HCT116 (cell line): ENCODE measurements around the gene MSI2. TPM values are rescaled to one million over a fixed set of nuclear protein-coding genes. Genes with fewer than 3 reads are reported as not detected.

ENCODE experiments used
- ATAC-seq: fragments of 200-7000 bp; cut with Tn5 transposase; 2 replicates; pipeline ENCODE4 v1.9.1; 2020; ENCODE audit warnings: mild to moderate bottlenecking, moderate library complexity
- BruUV-seq: library from RNA; stranded (reverse); fragments of 400-500 nt; replicated peaks from 2 replicates; lab custom pipeline; 2021; lab: Mats Ljungman, UMichigan
- CTCF ChIA-PET: fragments of 300-600 bp; sonication (Branson Sonifier 250); formaldehyde crosslinking; loops from one replicate; lab custom pipeline; 2021; ENCODE audit warnings: antibody characterized with exemption; lab: Charles Lee
- POLR2A ChIA-PET: fragments of 300-600, 350-600 bp; sonication (Branson Sonifier 250); formaldehyde crosslinking; loops from one replicate; lab custom pipeline; 2021; ENCODE audit warnings: antibody characterized with exemption; lab: Charles Lee
- RAD21 ChIA-PET, 2 experiments: fragments of 300-600 bp; sonication (Branson Sonifier 250); formaldehyde crosslinking; loops; one replicate each; lab custom pipeline; 2023; ENCODE audit warnings: low total read pairs in 2 of 2; ENCODE audit not compliant: uncharacterized antibody in 2 of 2, unreplicated experiment in 2 of 2, low non-redundant PET in 1 of 2; lab: Charles Lee
- DNase-seq: peaks from one replicate; pipeline ENCODE4 v3.0.0-alpha.2; 2010; ENCODE audit warnings: low read depth, low spot score
- H2AFZ ChIP-seq: fragments of 200-600 bp; shearing (Covaris generic), sonication (generic); 2 replicates; pipeline ENCODE4 v1.6.1; 2017; ENCODE audit warnings: low read depth, mixed run types, mixed read lengths, antibody characterized with exemption, low read length; ENCODE audit not compliant: poor library complexity, severe bottlenecking
- H3K27ac ChIP-seq: 2 replicates; pipeline ENCODE4 v1.5.1; 2012; ENCODE audit warnings: low read depth, low read length
- H3K27me3 ChIP-seq: fragments of 200-600 bp; sonication (generic); 2 replicates; pipeline ENCODE4 v1.6.1; 2016; ENCODE audit warnings: mixed run types, low read length, mixed read lengths; ENCODE audit not compliant: insufficient read depth
- H3K36me3 ChIP-seq, 2 experiments: fragments of 200-500 bp in 1 of 2; fragments of 200-600 bp in 1 of 2; sonication (Bioruptor generic) in 1 of 2; sonication (generic) in 1 of 2; 2 replicates each; pipeline versions ENCODE4 v1.5.1 to v1.6.1; 2014 to 2016; ENCODE audit warnings: low read length in 2 of 2, inconsistent platforms in 1 of 2, mixed read lengths in 1 of 2, mixed run types in 1 of 2; ENCODE audit not compliant: insufficient read depth in 2 of 2, control insufficient read depth in 1 of 2
- H3K4me1 ChIP-seq, 2 experiments: fragments of 200-600 bp in 1 of 2; sonication (generic) in 1 of 2; 2 replicates each; pipeline versions ENCODE4 v1.5.1 to v1.6.1; 2012 to 2017; ENCODE audit warnings: low read length in 2 of 2, inconsistent platforms in 1 of 2, mild to moderate bottlenecking in 1 of 2, mixed read lengths in 1 of 2, mixed run types in 1 of 2, moderate library complexity in 1 of 2; ENCODE audit not compliant: insufficient read depth in 2 of 2, control insufficient read depth in 1 of 2
- H3K4me2 ChIP-seq: fragments of 200-600 bp; sonication (generic); 2 replicates; pipeline ENCODE4 v1.6.1; 2017; ENCODE audit warnings: mixed run types, low read length, mixed read lengths
- H3K4me3 ChIP-seq, 2 experiments: fragments of 200-600 bp in 1 of 2; sonication (generic) in 1 of 2; replicated peaks in 1 of 2; 2 replicates each; pipeline ENCODE4 v1.5.1; 2011 to 2016; ENCODE audit warnings: low read length in 2 of 2, control low read depth in 1 of 2, low read depth in 1 of 2, mild to moderate bottlenecking in 1 of 2, mixed read lengths in 1 of 2, mixed run types in 1 of 2
- H3K79me2 ChIP-seq: fragments of 200-600 bp; sonication (generic); 2 replicates; pipeline ENCODE4 v1.6.1; 2017; ENCODE audit warnings: mild to moderate bottlenecking, mixed run types, low read length, moderate library complexity, mixed read lengths; ENCODE audit not compliant: insufficient read depth
- H3K9ac ChIP-seq: fragments of 200-600 bp; sonication (generic); 2 replicates; pipeline ENCODE4 v1.6.1; 2016; ENCODE audit warnings: low read length, mixed read lengths
- H3K9me2 ChIP-seq: fragments of 200-600 bp; sonication (generic), shearing (Covaris generic); 2 replicates; pipeline ENCODE4 v1.6.1; 2017; ENCODE audit warnings: mixed run types, mild to moderate bottlenecking, moderate library complexity; ENCODE audit not compliant: insufficient read depth
- H3K9me3 ChIP-seq, 2 experiments: fragments of 200-500 bp in 1 of 2; fragments of 200-600 bp in 1 of 2; sonication (Bioruptor generic) in 1 of 2; sonication (generic) in 1 of 2; 2 replicates each; pipeline ENCODE4 v1.6.1; 2014 to 2017; ENCODE audit warnings: low read length in 2 of 2, mixed read lengths in 2 of 2, inconsistent platforms in 1 of 2, low read depth in 1 of 2, mild to moderate bottlenecking in 1 of 2, mixed run types in 1 of 2, moderate library complexity in 1 of 2; ENCODE audit not compliant: control insufficient read depth in 1 of 2, insufficient read depth in 1 of 2
- H4K20me1 ChIP-seq: fragments of 200-600 bp; sonication (generic), shearing (Covaris generic); 2 replicates; pipeline ENCODE4 v1.6.1; 2017; ENCODE audit warnings: mixed run types, mild to moderate bottlenecking, moderate library complexity; ENCODE audit not compliant: insufficient read depth
- ATF3 ChIP-seq: IDR thresholded peaks from 2 replicates; pipeline ENCODE4 v1.6.1; 2012
- CTCF ChIP-seq, 3 experiments: fragments of 200-600 bp in 1 of 3; sonication (generic) in 1 of 3; IDR thresholded peaks in 2 of 3; conservative IDR thresholded peaks in 1 of 3; 2 replicates each; pipeline ENCODE4 v1.5.1; 2012 to 2017; ENCODE audit warnings: low read depth in 2 of 3, low read length in 2 of 3, antibody characterized with exemption in 1 of 3, borderline replicate concordance in 1 of 3, control low read depth in 1 of 3, mild to moderate bottlenecking in 1 of 3, mixed read lengths in 1 of 3, mixed run types in 1 of 3, moderate library complexity in 1 of 3; ENCODE audit not compliant: insufficient read depth in 1 of 3
- EZH2phosphoT487 ChIP-seq: fragments of 200-600 bp; IDR thresholded peaks from 2 replicates; pipeline ENCODE4 v1.6.1; 2018; ENCODE audit warnings: antibody characterized with exemption, borderline replicate concordance
- JUND ChIP-seq: IDR thresholded peaks from 2 replicates; pipeline ENCODE4 v1.6.1; 2012
- POLR2A ChIP-seq: IDR thresholded peaks from 2 replicates; pipeline ENCODE4 v1.7.0; 2011; ENCODE audit warnings: borderline replicate concordance; ENCODE audit not compliant: insufficient read depth, insufficient read length; ENCODE audit errors: extremely low read depth
- POLR2AphosphoS5 ChIP-seq: IDR thresholded peaks from 2 replicates; pipeline ENCODE4 v1.6.1; 2011; ENCODE audit warnings: mild to moderate bottlenecking, low read depth, low read length, moderate library complexity
- RAD21 ChIP-seq: IDR thresholded peaks from 2 replicates; pipeline ENCODE4 v1.6.1; 2012; ENCODE audit warnings: low read depth, mild to moderate bottlenecking
- SP1 ChIP-seq: IDR thresholded peaks from 2 replicates; pipeline ENCODE4 v1.6.1; 2012; ENCODE audit warnings: low read depth
- intact Hi-C: fragments of 100-400 bp; cut with micrococcal nuclease; formaldehyde crosslinking; loops from 2 replicates; pipeline ENCODE4 v1.10.0; 2022
- total RNA-seq: library from RNA; stranded (reverse); gene quantifications from one replicate; pipeline ENCODE4 v1.2.1, GENCODE V29; 2021; ENCODE audit not compliant: unreplicated experiment

The MSI2 gene
- total RNA-seq, 1 experiment from 2014 or later = 137 TPM

- Histone ChIP-seq H3K9me2 (no peaks in the 10 kb centered on the region), H2AFZ (no peak overlapping the region), H3K79me2 (no peaks in the 10 kb centered on the region; the same call in 1 of the 2 replicates), H3K9me3 (no peaks in the 10 kb centered on the region), H3K27me3 (no peaks in the 10 kb centered on the region), H3K4me1 (peaks cover 0 to 4% of the 10 kb centered on the region in 2 experiments; a peak in 1 of 4 replicates), H3K27ac (no peak overlapping the region)
- RAD21 ChIA-PET = no interaction called here
- no peak for ATAC-seq
- CTCF ChIA-PET = no interaction called here
- no TSS peak for BruUV-seq
- TF ChIP-seq JUND (no peak), EZH2phosphoT487 (no peak), SP1 (no peak), RAD21 (no peak), CTCF (IDR thresholded peaks at IDR 0.05 in 2 of 3, conservative IDR thresholded peaks at IDR 0.05 in 1 of 3; ENCODE audit: borderline replicate concordance in 1 of 3, insufficient read depth in 1 of 3, low read depth in 2 of 3, low read length in 2 of 3) (no peak), ATF3 (no peak), POLR2AphosphoS5 (no peak), POLR2A (no peak)
- TF ChIP-seq, all 23 proteins: peak for 0
- Histone ChIP-seq H3K36me3 (no peaks in the 10 kb centered on the region), H3K9ac (no peak overlapping the region), H3K4me2 (no peak overlapping the region), H3K4me3 (no peak overlapping the region), H4K20me1 (no peaks in the 10 kb centered on the region; the same call in 1 of the 2 replicates)
- intact Hi-C loops = no loop called here
- POLR2A ChIA-PET = no interaction called here
- no peak for DNase-seq
Measured at GRCh38 chr17:57467801-57468200, 211.5 kb downstream of the MSI2 start.
